CD4-positive, alpha-beta T cell (primary cell): ENCODE measurements around the gene BICRA. TPM values are rescaled to one million over a fixed set of nuclear protein-coding genes. Genes with fewer than 3 reads are reported as not detected.

Experiments
- ATAC-seq: fragments of 200-7000 bp; cut with Tn5 transposase; one replicate; pipeline ENCODE4 v1.10.0; 2022; ENCODE audit warnings: mild to moderate bottlenecking; ENCODE audit not compliant: poor library complexity
- CTCF ChIA-PET: fragments of 350-600 bp; sonication (Branson Sonifier 250); formaldehyde crosslinking; loops from one replicate; lab custom pipeline; 2021; ENCODE audit warnings: antibody characterized with exemption, inconsistent platforms; lab: Charles Lee
- POLR2A ChIA-PET: fragments of 350-600 bp; sonication (Branson Sonifier 250); formaldehyde crosslinking; loops from one replicate; lab custom pipeline; 2021; ENCODE audit warnings: antibody characterized with exemption, inconsistent platforms; lab: Charles Lee
- DNase-seq, 14 experiments: peaks; one replicate each; pipeline ENCODE4 v3.0.0-alpha.2; 2013 to 2020; ENCODE audit warnings: mixed read lengths in 2 of 14
- H3K27ac ChIP-seq, 2 donors: one replicate each; pipeline versions ENCODE4 v1.5.1 to v1.7.0; 2013; ENCODE audit warnings: low read length in 2 of 2, low read depth in 1 of 2, mild to moderate bottlenecking in 1 of 2
- H3K27me3 ChIP-seq, 2 experiments: 1 replicate in 1 of 2; 2 replicates in 1 of 2; pipeline versions ENCODE4 v1.6.1 to v1.7.0; 2013; ENCODE audit warnings: low read length in 2 of 2, control low read depth in 1 of 2, mild to moderate bottlenecking in 1 of 2, moderate library complexity in 1 of 2; ENCODE audit not compliant: insufficient read depth in 2 of 2, control insufficient read depth in 1 of 2
- H3K36me3 ChIP-seq: one replicate; pipeline ENCODE4 v1.6.1; 2013; ENCODE audit warnings: low read length, control low read depth; ENCODE audit not compliant: insufficient read depth
- H3K4me1 ChIP-seq: one replicate; pipeline ENCODE4 v1.6.1; 2013; ENCODE audit warnings: low read length, control low read depth; ENCODE audit not compliant: insufficient read depth
- H3K4me3 ChIP-seq: one replicate; pipeline ENCODE4 v1.5.1; 2013; ENCODE audit warnings: mild to moderate bottlenecking, low read length, moderate library complexity
- H3K9me3 ChIP-seq, 2 experiments: 1 replicate in 1 of 2; 2 replicates in 1 of 2; pipeline versions ENCODE4 v1.6.1 to v1.7.0; 2013; ENCODE audit warnings: low read length in 2 of 2, mild to moderate bottlenecking in 2 of 2, control low read depth in 1 of 2, moderate library complexity in 1 of 2; ENCODE audit not compliant: control insufficient read depth in 1 of 2, insufficient read depth in 1 of 2
- H3K27ac Mint-ChIP-seq: one replicate; pipeline ENCODE4 v1.8.0; 2020; ENCODE audit warnings: mixed read lengths
- H3K27me3 Mint-ChIP-seq: one replicate; pipeline ENCODE4 v1.8.0; 2021; ENCODE audit warnings: mixed read lengths
- H3K36me3 Mint-ChIP-seq: one replicate; pipeline ENCODE4 v1.8.0; 2021; ENCODE audit warnings: low read depth, mixed read lengths
- H3K4me1 Mint-ChIP-seq: one replicate; pipeline ENCODE4 v1.8.0; 2021; ENCODE audit warnings: low read depth, mixed read lengths
- H3K4me3 Mint-ChIP-seq: one replicate; pipeline ENCODE4 v1.8.0; 2020; ENCODE audit warnings: mild to moderate bottlenecking, mixed read lengths
- H3K9me3 Mint-ChIP-seq: one replicate; pipeline ENCODE4 v1.8.0; 2020; ENCODE audit warnings: mixed read lengths
- intact Hi-C, 2 experiments: fragments of 100-400 bp; cut with DNase I in 1 of 2; cut with micrococcal nuclease in 1 of 2; formaldehyde crosslinking; loops; one replicate each; pipeline versions ENCODE4 v1.15.1 to v1.9.0; 2023 to 2025; cut with DNase I, micrococcal nuclease
- total RNA-seq, 174 experiments: library from RNA in 2 of 174; stranded (reverse) in 2 of 174; gene quantifications; one replicate each; pipeline ENCODE4 v1.2.3 and lab custom pipeline; 2021 to 2026
- TF ChIP-seq, protein P1 (sequence below): fragments of 200-600 bp; IDR thresholded peaks from one replicate; pipeline ENCODE4 v1.8.0; 2022; ENCODE audit warnings: antibody characterized with exemption, mild to moderate bottlenecking

The BICRA gene
- total RNA-seq, 2 experiments from 2014 or later = 21.2 to 22.0 TPM

DNA sequence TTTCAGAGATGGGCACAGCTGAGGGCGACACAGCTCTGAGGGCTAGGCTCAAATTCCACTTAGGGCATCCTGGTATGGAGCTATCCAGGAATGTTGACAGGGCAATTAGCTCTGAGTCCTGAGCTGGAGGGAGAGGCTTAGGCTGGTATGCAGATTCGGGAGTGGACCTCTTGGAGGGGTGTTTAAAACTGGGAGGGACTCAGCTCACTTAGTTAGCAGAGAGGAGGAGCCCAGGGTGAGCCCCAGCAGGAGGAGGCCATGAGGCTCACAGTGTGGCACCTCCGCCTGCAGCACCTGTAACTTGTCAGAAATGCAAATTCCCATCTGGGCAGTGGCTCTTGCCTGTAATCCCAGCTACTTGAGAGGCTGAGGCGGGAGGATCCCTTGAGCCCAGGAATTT, 126.2 kb downstream of the BICRA start:
- H3K36me3 ChIP-seq = no peaks in the 10 kb centered on the region
- Mint-ChIP-seq H3K9me3 (no peaks in the 10 kb centered on the region), H3K4me1 (peaks cover 4% of the 10 kb centered on the region)

DNA sequence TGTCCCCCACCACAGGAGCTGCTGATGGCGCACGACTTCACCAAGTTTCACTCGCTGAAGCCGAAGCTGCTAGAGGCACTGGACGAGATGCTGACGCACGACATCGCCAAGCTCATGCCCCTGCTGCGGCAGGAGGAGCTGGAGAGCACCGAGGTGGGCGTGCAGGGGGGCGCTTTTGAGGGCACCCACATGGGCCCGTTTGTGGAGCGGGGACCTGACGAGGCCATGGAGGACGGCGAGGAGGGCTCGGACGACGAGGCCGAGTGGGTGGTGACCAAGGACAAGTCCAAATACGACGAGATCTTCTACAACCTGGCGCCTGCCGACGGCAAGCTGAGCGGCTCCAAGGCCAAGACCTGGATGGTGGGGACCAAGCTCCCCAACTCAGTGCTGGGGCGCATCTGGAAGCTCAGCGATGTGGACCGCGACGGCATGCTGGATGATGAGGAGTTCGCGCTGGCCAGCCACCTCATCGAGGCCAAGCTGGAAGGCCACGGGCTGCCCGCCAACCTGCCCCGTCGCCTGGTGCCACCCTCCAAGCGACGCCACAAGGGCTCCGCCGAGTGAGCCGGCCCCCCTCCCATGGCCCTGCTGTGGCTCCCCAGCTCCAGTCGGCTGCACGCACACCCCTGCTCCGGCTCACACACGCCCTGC, 132.1 kb downstream of the BICRA start:
- Mint-ChIP-seq H3K4me1 (peaks cover 15% of the 10 kb centered on the region), H3K36me3 (peaks cover 6% of the 10 kb centered on the region), H3K27ac (peak overlapping the region; percentile 35), H3K27me3 (no peaks in the 10 kb centered on the region), H3K9me3 (no peaks in the 10 kb centered on the region), H3K4me3 (no peak overlapping the region)
- CTCF ChIA-PET = no interaction called here
- DNase-seq = no peak
- POLR2A ChIA-PET = no interaction called here
- H3K4me3 ChIP-seq = no peak overlapping the region
- TF ChIP-seq, protein P1, sequence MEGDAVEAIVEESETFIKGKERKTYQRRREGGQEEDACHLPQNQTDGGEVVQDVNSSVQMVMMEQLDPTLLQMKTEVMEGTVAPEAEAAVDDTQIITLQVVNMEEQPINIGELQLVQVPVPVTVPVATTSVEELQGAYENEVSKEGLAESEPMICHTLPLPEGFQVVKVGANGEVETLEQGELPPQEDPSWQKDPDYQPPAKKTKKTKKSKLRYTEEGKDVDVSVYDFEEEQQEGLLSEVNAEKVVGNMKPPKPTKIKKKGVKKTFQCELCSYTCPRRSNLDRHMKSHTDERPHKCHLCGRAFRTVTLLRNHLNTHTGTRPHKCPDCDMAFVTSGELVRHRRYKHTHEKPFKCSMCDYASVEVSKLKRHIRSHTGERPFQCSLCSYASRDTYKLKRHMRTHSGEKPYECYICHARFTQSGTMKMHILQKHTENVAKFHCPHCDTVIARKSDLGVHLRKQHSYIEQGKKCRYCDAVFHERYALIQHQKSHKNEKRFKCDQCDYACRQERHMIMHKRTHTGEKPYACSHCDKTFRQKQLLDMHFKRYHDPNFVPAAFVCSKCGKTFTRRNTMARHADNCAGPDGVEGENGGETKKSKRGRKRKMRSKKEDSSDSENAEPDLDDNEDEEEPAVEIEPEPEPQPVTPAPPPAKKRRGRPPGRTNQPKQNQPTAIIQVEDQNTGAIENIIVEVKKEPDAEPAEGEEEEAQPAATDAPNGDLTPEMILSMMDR = no peak
- no peak for ATAC-seq
- no peaks in the 10 kb centered on the region for H3K9me3 ChIP-seq
- no peak overlapping the region for H3K27ac ChIP-seq
- intact Hi-C loops = no loop called here
- H3K36me3 ChIP-seq = no peaks in the 10 kb centered on the region
- H3K27me3 ChIP-seq = no peaks in the 10 kb centered on the region
- peaks cover 28% of the 10 kb centered on the region for H3K4me1 ChIP-seq

More for the DNA sequence above, 126.2 kb downstream of the BICRA start:
- intact Hi-C loops = no loop called here
- H3K4me3 Mint-ChIP-seq = no peak overlapping the region
- Histone ChIP-seq H3K9me3 (peaks cover 0 to 2% of the 10 kb centered on the region in 2 experiments), H3K27me3 (peaks cover 7 to 9% of the 10 kb centered on the region in 2 experiments), H3K27ac (no peak overlapping the region), H3K4me3 (no peak overlapping the region), H3K4me1 (peaks cover 4% of the 10 kb centered on the region)
- peaks cover 14% of the 10 kb centered on the region for H3K27me3 Mint-ChIP-seq
- H3K27ac Mint-ChIP-seq = no peak overlapping the region
- CTCF ChIA-PET = no interaction called here
- POLR2A ChIA-PET = interaction anchor here (0.7 kb wide), 1 partner anchor 520 kb away, joined by 3 read pairs; no protein-coding TSS in a partner anchor
- TF ChIP-seq, protein P1 = no peak
- DNase-seq (no peak), ATAC-seq (no peak)
- no peaks in the 10 kb centered on the region for H3K36me3 Mint-ChIP-seq

DNA sequence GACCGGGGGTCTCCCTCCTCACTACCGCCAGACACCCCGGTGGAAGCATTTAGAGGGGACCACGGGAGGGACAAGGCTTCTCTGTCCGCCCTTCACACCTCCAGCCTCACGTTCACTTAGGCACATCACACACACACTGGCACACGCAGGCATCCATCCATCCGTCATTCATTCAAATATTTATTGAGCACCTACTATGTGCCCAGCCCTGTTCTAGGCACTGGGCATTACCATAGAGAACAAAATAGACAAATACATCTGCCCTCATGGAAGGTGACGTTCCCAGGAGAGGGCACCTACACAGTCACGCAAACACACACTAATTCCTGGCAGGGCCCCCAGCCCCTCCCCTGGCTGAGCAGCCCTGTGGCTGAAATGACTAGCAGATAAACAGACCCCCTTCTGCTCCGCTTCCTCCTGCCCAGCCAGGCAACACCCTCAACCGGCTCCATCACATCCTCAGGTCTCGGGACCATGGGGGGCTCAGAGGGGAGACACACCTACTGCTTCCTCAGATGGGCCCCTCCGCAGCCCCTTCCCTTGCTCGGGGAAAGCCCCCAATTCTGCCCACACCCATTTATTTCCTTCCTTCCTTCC, 132.7 kb downstream of the BICRA start:
- no peak for ATAC-seq
- H3K27ac ChIP-seq = no peak overlapping the region
- H3K27ac Mint-ChIP-seq = peak overlapping the region; percentile 35
- DNase-seq = no peak
- H3K9me3 Mint-ChIP-seq = no peaks in the 10 kb centered on the region
- ChIA-PET CTCF (interaction anchor here (0.7 kb wide), 1 partner anchor 305 kb away, joined by 3 read pairs; no protein-coding TSS in a partner anchor), POLR2A (no interaction called here)
- intact Hi-C loops = loop anchor here in 1 of 2 experiments (2.0 kb wide), 1 partner anchor 37 kb away; the partner anchor contains the start of gene SELENOW
- peak overlapping the region; percentile 25 for H3K4me3 Mint-ChIP-seq
- H3K4me1 ChIP-seq = peaks cover 34% of the 10 kb centered on the region
- H3K4me1 Mint-ChIP-seq = peaks cover 15% of the 10 kb centered on the region
- TF ChIP-seq, protein P1 = no peak
- no peaks in the 10 kb centered on the region for H3K9me3 ChIP-seq
- H3K36me3 Mint-ChIP-seq = peaks cover 6% of the 10 kb centered on the region
- H3K36me3 ChIP-seq = no peaks in the 10 kb centered on the region
- H3K4me3 ChIP-seq = no peak overlapping the region
- no peaks in the 10 kb centered on the region for H3K27me3 ChIP-seq
- no peaks in the 10 kb centered on the region for H3K27me3 Mint-ChIP-seq
